ENCODE results near the gene P4HA1. TPM values are rescaled to one million over a fixed set of nuclear protein-coding genes. Genes with fewer than 3 reads are reported as not detected.

P4HA1 gene
- total and polyA plus RNA-seq, 9 of the 15 experiments (the other 6 are each of a cell fraction or from before 2014, with no cell fraction given) = 20.2 to 177 (median 28.6) TPM

DNA sequence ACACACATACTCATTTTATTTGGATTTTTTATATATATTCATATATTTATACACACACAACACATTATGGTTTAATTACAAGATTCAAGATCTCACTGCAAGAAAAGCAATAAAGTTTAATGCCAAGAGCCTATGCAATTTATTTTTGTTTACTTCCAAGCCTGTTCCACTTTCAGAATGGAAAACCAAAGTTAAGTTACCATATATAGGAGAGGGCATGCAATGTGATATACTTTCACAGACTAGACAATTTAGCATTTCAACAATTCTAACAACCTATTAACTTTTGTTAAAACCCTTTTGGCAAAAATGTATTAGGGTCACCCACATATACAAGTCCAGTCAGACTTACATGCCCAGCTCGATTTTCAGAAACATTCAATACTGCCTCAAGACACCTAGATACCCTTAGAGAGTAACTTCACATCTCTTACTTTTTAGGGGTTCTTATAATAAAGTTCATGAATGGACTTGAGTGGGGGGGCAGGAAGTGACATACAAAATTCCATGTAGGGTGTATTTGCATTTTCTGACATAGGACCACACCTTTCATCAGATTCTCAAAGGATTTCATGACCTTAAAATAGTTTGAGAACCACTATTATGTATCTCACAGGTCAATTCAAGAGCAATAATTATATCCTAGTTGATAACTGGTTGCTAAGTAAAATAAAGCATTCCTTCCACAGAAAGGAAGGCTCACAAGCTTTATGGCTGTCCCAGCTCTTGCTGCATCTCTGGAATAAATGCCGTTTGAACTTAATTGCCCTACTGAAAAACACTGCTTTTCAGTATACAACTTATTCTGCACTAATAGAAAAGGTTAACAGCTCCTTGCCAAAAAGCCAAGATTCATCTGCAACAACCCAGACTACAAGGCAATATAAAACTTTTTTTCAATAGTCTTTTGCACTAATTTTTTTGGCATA lies 2.5 kb downstream of the P4HA1 start (continued):
- TF ChIP-seq CREB1 (IDR thresholded peaks at IDR 0.05) = peak; percentile 23; the same call in 1 of the 2 replicates
- TF ChIP-seq CREB1 (CRISPR knock-in tag; IDR thresholded peaks at IDR 0.05) = no peak
- no peak for TF ChIP-seq MLX (CRISPR knock-in tag; conservative IDR thresholded peaks at IDR 0.05)
- no peak for TF ChIP-seq HNRNPH1 (optimal IDR thresholded peaks at IDR 0.05; ENCODE audit: low read depth, low read length)
- TF ChIP-seq U2AF2 (optimal IDR thresholded peaks at IDR 0.05; ENCODE audit: low read depth, low read length) = no peak
- TF ChIP-seq, protein P1, sequence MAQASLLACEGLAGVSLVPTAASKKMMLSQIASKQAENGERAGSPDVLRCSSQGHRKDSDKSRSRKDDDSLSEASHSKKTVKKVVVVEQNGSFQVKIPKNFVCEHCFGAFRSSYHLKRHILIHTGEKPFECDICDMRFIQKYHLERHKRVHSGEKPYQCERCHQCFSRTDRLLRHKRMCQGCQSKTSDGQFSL (CRISPR knock-in tag; IDR thresholded peaks at IDR 0.05) = peak; percentile 90
- TF ChIP-seq, protein P1 (tag; IDR thresholded peaks at IDR 0.05) = peak in 1 of 2 experiments; percentile 64; a peak in 1 of 4 replicates

DNA sequence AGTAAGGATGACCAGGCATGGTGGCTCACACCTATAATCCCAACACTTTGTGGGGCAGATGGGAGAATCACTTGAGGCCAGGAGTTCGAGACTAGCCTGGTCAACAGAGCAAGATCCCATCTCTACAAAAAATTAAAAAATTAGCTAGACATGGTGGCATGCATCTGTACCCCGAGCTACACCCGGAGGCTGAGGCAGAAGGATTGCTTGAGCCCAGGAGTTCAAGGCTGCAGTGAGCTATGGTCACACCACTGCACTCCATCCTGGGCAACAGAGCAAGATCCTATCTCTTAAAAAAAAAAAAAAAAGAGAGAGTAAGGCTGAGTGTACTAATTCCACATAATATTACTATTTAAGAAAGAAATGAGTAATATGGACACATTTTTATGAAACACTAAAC lies 3.8 kb downstream of the P4HA1 start:
- DNase-seq (ENCODE audit: extremely low read depth in 1 of 4, low spot score in 3 of 4) (no peak), ATAC-seq (no peak), FAIRE-seq (no peak)
- CTCF ChIA-PET (ENCODE audit: low intra/inter-chr PET ratio) = no interaction called here
- Histone ChIP-seq H3K4me2 (ENCODE audit: insufficient read depth, low read length) (peak overlapping the region; percentile 24), H3K79me2 (ENCODE audit: control insufficient read depth, insufficient read depth, low read length) (peaks cover 87% of the 10 kb centered on the region), H4K20me1 (replicated peaks; ENCODE audit: control insufficient read depth, insufficient read depth, low read length) (peaks cover 21% of the 10 kb centered on the region; the same call in 1 of the 2 replicates), H2AFZ (ENCODE audit: low read depth, low read length) (no peak overlapping the region), H3K9me3 (replicated peaks; ENCODE audit: control insufficient read depth, insufficient read depth, low read depth, low read length) (no peaks in the 10 kb centered on the region), H3K9ac (ENCODE audit: insufficient read depth in 1 of 2, low read depth in 2 of 2, low read length in 2 of 2) (no peak overlapping the region; a peak in 1 of 4 replicates), H3K36me3 (ENCODE audit: control insufficient read depth, insufficient read depth, low read length) (peaks cover 16% of the 10 kb centered on the region; the same call in 2 of the 3 replicates), H3K27ac (ENCODE audit: extremely low read depth, low read depth, low read length) (no peak overlapping the region), H3K4me1 (replicated peaks in 1 of 2; ENCODE audit: control insufficient read depth in 2 of 2, insufficient read depth in 2 of 2, low read length in 2 of 2) (peaks cover 10 to 12% of the 10 kb centered on the region in 2 experiments; a peak in 4 of 5 replicates), H3K9me1 (ENCODE audit: control insufficient read depth, insufficient read depth, low read length) (no peaks in the 10 kb centered on the region), H3K4me3 (no peak overlapping the region), H3K27me3 (ENCODE audit: control insufficient read depth in 2 of 2, insufficient read depth in 2 of 2, low read length in 2 of 2) (no peaks in the 10 kb centered on the region)
- POLR2A ChIA-PET = interaction anchor here (0.7 to 5.2 kb wide), 4 partner anchors 10 to 75 kb away, joined by 3 to 45 read pairs (median 4); partner anchors contain the start of genes ECD, FAM149B1 and NUDT13
- WGBS (ENCODE audit: insufficient coverage, low coverage, missing lambda C conversion rate) = 93% methylated on average over 3 of the region's 3 CpGs
- in situ Hi-C loops (cut with MboI) (no loop called here), intact Hi-C loops (cut with micrococcal nuclease) (no loop called here)
- no TSS peak for BruUV-seq (replicated peaks)
- TF ChIP-seq ZBTB11 (CRISPR knock-in tag; IDR thresholded peaks at IDR 0.05) (no peak), TGIF2 (CRISPR knock-in tag; IDR thresholded peaks at IDR 0.05) (no peak), SMARCB1 (IDR thresholded peaks at IDR 0.05; ENCODE audit: insufficient read length, low read depth) (no peak), BCOR (IDR thresholded peaks at IDR 0.05) (peak; percentile 45; the same call in 1 of the 2 replicates), ZNF384 (IDR thresholded peaks at IDR 0.05; ENCODE audit: low read depth, low read length) (peak; percentile 72), SMARCE1 (IDR thresholded peaks at IDR 0.05) (no peak), ADNP (tag; IDR thresholded peaks at IDR 0.05) (peak; percentile 66; the same call in 1 of the 2 replicates), NFATC3 (IDR thresholded peaks at IDR 0.05) (no peak)
